ENCODE results near the gene ONECUT3. TPM values are rescaled to one million over a fixed set of nuclear protein-coding genes. Genes with fewer than 3 reads are reported as not detected.

Gene ONECUT3
- total and polyA plus RNA-seq, 2 donors (not counting 3 experiments of a cell fraction or from before 2014, with no cell fraction given): not detected

DNA sequence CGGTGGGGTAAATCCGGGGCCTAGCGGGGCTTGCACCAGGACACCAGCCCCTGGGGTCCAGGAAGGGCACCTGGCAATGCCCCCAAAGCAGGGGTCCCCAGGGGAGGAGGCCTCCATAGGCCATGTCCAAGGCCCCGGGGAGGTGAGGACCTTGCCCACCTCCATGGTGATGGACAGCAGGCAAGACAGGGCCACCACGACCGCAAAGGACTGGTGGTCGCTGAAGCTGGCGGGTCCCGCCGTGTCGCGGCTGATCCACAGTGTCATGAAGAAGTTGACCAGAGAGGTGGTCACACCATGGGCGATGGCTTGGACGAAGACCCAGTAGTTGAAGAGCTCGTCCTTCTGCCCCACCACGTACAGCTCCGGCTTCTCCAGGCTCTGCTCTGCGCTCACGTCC, 32.0 kb downstream of the ONECUT3 start:
- POLR2A ChIA-PET: no interaction called here
- H3K27me3 ChIP-seq (ENCODE audit: control insufficient read depth in 2 of 2, insufficient read depth in 2 of 2, low read length in 2 of 2): no peaks in the 10 kb centered on the region
- dilution Hi-C loops (cut with MboI; ENCODE audit: extremely low pct_ligation_motif_present, low sequenced_read_pairs): no loop called here
- no peaks in the 10 kb centered on the region for H4K20me1 ChIP-seq (replicated peaks; ENCODE audit: control insufficient read depth, extremely low read depth, insufficient read depth, low read length)
- no peaks in the 10 kb centered on the region for H3K4me1 ChIP-seq (ENCODE audit: control insufficient read depth, extremely low read depth, insufficient read depth, low read length)
- H3K4me2 ChIP-seq (ENCODE audit: insufficient read depth, low read length): no peak overlapping the region
- H3K9me3 ChIP-seq (replicated peaks; ENCODE audit: control insufficient read depth, insufficient read depth, low read length): no peaks in the 10 kb centered on the region
- H3K9ac ChIP-seq (replicated peaks; ENCODE audit: extremely low read depth, insufficient read depth, low read length): no peak overlapping the region
- FAIRE-seq: no peak
- H3K9me1 ChIP-seq (replicated peaks; ENCODE audit: control insufficient read depth, extremely low read depth, insufficient read depth, low read length): no peaks in the 10 kb centered on the region
- H3K4me3 ChIP-seq (replicated peaks in 1 of 3; ENCODE audit: insufficient read depth in 1 of 3, low read depth in 1 of 3, low read length in 3 of 3): no peak overlapping the region
- CTCF ChIA-PET: interaction anchor here (0.7 to 6.1 kb wide), 4 partner anchors 10 to 239 kb away, joined by 3 to 58 read pairs (median 4); no protein-coding TSS in a partner anchor
- no TSS peak for BruUV-seq (replicated peaks)
- intact Hi-C loops (cut with micrococcal nuclease): loop anchor here (5.0 kb wide), 1 partner anchor 42 kb away; no protein-coding TSS in a partner anchor
- H3K27ac ChIP-seq (ENCODE audit: insufficient read depth, low read depth, low read length): no peak overlapping the region
- DNase-seq (ENCODE audit: low read depth, low spot score): no peak
- no peaks in the 10 kb centered on the region for H3K36me3 ChIP-seq (ENCODE audit: control insufficient read depth in 2 of 2, extremely low read depth in 1 of 2, insufficient read depth in 2 of 2, low read length in 2 of 2)
- no peaks in the 10 kb centered on the region for H3K79me2 ChIP-seq (ENCODE audit: control insufficient read depth, insufficient read depth, low read length)
- no peak overlapping the region for H2AFZ ChIP-seq (ENCODE audit: low read depth, low read length)
- TF ChIP-seq GATA2 (IDR thresholded peaks at IDR 0.05; ENCODE audit: insufficient read depth, insufficient read length, low read depth, low read length): no peak
- TF ChIP-seq FOS (IDR thresholded peaks at IDR 0.05; ENCODE audit: borderline replicate concordance, insufficient read depth, low read length): no peak
- TF ChIP-seq POLR2AphosphoS5 (IDR thresholded peaks at IDR 0.05; ENCODE audit: insufficient read depth, low read depth, low read length): no peak
- no peak for TF ChIP-seq MYC (IDR thresholded peaks at IDR 0.05; ENCODE audit: low read depth, low read length)
- TF ChIP-seq POLR2A (IDR thresholded peaks at IDR 0.05; ENCODE audit: low read depth, low read length): no peak

GRCh38 chr19:1786668-1787067, 33.4 kb downstream of the ONECUT3 start:
- Histone ChIP-seq H3K9me3 (replicated peaks; ENCODE audit: control insufficient read depth, insufficient read depth, low read length) (no peaks in the 10 kb centered on the region), H3K27ac (ENCODE audit: insufficient read depth, low read depth, low read length) (no peak overlapping the region), H3K4me1 (ENCODE audit: control insufficient read depth, extremely low read depth, insufficient read depth, low read length) (no peaks in the 10 kb centered on the region), H3K27me3 (ENCODE audit: control insufficient read depth in 2 of 2, insufficient read depth in 2 of 2, low read length in 2 of 2) (no peaks in the 10 kb centered on the region), H2AFZ (ENCODE audit: low read depth, low read length) (no peak overlapping the region), H3K9me1 (replicated peaks; ENCODE audit: control insufficient read depth, extremely low read depth, insufficient read depth, low read length) (no peaks in the 10 kb centered on the region), H3K36me3 (ENCODE audit: control insufficient read depth in 2 of 2, extremely low read depth in 1 of 2, insufficient read depth in 2 of 2, low read length in 2 of 2) (no peaks in the 10 kb centered on the region), H4K20me1 (replicated peaks; ENCODE audit: control insufficient read depth, extremely low read depth, insufficient read depth, low read length) (no peaks in the 10 kb centered on the region), H3K4me2 (ENCODE audit: insufficient read depth, low read length) (no peak overlapping the region), H3K79me2 (ENCODE audit: control insufficient read depth, insufficient read depth, low read length) (no peaks in the 10 kb centered on the region), H3K4me3 (replicated peaks in 1 of 3; ENCODE audit: insufficient read depth in 1 of 3, low read depth in 1 of 3, low read length in 3 of 3) (no peak overlapping the region), H3K9ac (replicated peaks; ENCODE audit: extremely low read depth, insufficient read depth, low read length) (no peak overlapping the region)
- ChIA-PET CTCF (no interaction called here), POLR2A (no interaction called here)
- dilution Hi-C loops (cut with MboI; ENCODE audit: extremely low pct_ligation_motif_present, low sequenced_read_pairs): no loop called here
- TF ChIP-seq POLR2A (IDR thresholded peaks at IDR 0.05; ENCODE audit: low read depth, low read length): no peak
- TF ChIP-seq, protein P1, sequence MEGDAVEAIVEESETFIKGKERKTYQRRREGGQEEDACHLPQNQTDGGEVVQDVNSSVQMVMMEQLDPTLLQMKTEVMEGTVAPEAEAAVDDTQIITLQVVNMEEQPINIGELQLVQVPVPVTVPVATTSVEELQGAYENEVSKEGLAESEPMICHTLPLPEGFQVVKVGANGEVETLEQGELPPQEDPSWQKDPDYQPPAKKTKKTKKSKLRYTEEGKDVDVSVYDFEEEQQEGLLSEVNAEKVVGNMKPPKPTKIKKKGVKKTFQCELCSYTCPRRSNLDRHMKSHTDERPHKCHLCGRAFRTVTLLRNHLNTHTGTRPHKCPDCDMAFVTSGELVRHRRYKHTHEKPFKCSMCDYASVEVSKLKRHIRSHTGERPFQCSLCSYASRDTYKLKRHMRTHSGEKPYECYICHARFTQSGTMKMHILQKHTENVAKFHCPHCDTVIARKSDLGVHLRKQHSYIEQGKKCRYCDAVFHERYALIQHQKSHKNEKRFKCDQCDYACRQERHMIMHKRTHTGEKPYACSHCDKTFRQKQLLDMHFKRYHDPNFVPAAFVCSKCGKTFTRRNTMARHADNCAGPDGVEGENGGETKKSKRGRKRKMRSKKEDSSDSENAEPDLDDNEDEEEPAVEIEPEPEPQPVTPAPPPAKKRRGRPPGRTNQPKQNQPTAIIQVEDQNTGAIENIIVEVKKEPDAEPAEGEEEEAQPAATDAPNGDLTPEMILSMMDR (IDR thresholded peaks at IDR 0.05; ENCODE audit: extremely low read depth in 1 of 2, insufficient read depth in 1 of 2, low read depth in 1 of 2, low read length in 2 of 2): no peak
- TF ChIP-seq, protein P2, sequence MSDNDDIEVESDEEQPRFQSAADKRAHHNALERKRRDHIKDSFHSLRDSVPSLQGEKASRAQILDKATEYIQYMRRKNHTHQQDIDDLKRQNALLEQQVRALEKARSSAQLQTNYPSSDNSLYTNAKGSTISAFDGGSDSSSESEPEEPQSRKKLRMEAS (IDR thresholded peaks at IDR 0.05; ENCODE audit: insufficient read depth, insufficient read length): no peak
- TF ChIP-seq GATA2 (IDR thresholded peaks at IDR 0.05; ENCODE audit: insufficient read depth, insufficient read length, low read depth, low read length): no peak
- no peak for TF ChIP-seq EZH2 (IDR thresholded peaks at IDR 0.05; ENCODE audit: borderline replicate concordance, low read depth, low read length, severe bottlenecking)
- no peak for TF ChIP-seq FOS (IDR thresholded peaks at IDR 0.05; ENCODE audit: borderline replicate concordance, insufficient read depth, low read length)
- TF ChIP-seq JUN (IDR thresholded peaks at IDR 0.05; ENCODE audit: borderline replicate concordance, insufficient read depth, insufficient read length, low read depth): no peak
- no peak for TF ChIP-seq POLR2AphosphoS5 (IDR thresholded peaks at IDR 0.05; ENCODE audit: insufficient read depth, low read depth, low read length)
- no peak for TF ChIP-seq MYC (IDR thresholded peaks at IDR 0.05; ENCODE audit: low read depth, low read length)
- FAIRE-seq (no peak), DNase-seq (ENCODE audit: low read depth, low spot score) (no peak)
- BruUV-seq (replicated peaks): no TSS peak
- intact Hi-C loops (cut with micrococcal nuclease): loop anchor here (5.0 kb wide), 1 partner anchor 41 kb away; no protein-coding TSS in a partner anchor
